ENCODE results near the gene SNAP47.

Gene SNAP47

GRCh38 chr1:227725046-227725445, 10.2 kb upstream of the SNAP47 start:
- Histone ChIP-seq H3K9ac (ENCODE audit: low read length in 2 of 2) (no peak overlapping the region), H3K9me3 (ENCODE audit: control insufficient read depth in 2 of 2, low read length in 2 of 2) (peaks cover 0 to 19% of the 10 kb centered on the region in 2 donors), H3K4me3 (ENCODE audit: low read length in 2 of 2) (no peak overlapping the region), H3K27me3 (ENCODE audit: control insufficient read depth in 1 of 2, insufficient read depth in 2 of 2, low read length in 2 of 2) (no peaks in the 10 kb centered on the region), H3K4me1 (ENCODE audit: control insufficient read depth, insufficient read depth, low read length) (peaks cover 18% of the 10 kb centered on the region), H3K27ac (ENCODE audit: low read length) (no peak overlapping the region), H3K36me3 (ENCODE audit: control insufficient read depth in 2 of 2, insufficient read depth in 2 of 2, low read length in 2 of 2) (no peaks in the 10 kb centered on the region)

GRCh38 chr1:227726318-227726717, 8.9 kb upstream of the SNAP47 start:
- H3K9me3 ChIP-seq (ENCODE audit: control insufficient read depth in 2 of 2, low read length in 2 of 2) = peaks cover 0 to 9% of the 10 kb centered on the region in 2 donors
- no peak overlapping the region for H3K9ac ChIP-seq (ENCODE audit: low read length in 2 of 2)
- no peak overlapping the region for H3K4me3 ChIP-seq (ENCODE audit: low read length in 2 of 2)
- H3K4me1 ChIP-seq (ENCODE audit: control insufficient read depth, insufficient read depth, low read length) = peaks cover 29% of the 10 kb centered on the region
- no peaks in the 10 kb centered on the region for H3K36me3 ChIP-seq (ENCODE audit: control insufficient read depth in 2 of 2, insufficient read depth in 2 of 2, low read length in 2 of 2)
- H3K27me3 ChIP-seq (ENCODE audit: control insufficient read depth in 1 of 2, insufficient read depth in 2 of 2, low read length in 2 of 2) = no peaks in the 10 kb centered on the region
- no peak overlapping the region for H3K27ac ChIP-seq (ENCODE audit: low read length)

GRCh38 chr1:227726924-227727599, 8.2 kb upstream of the SNAP47 start:
- no peak overlapping the region for H3K27ac ChIP-seq (ENCODE audit: low read length)
- no peak overlapping the region for H3K4me3 ChIP-seq (ENCODE audit: low read length in 2 of 2)
- H3K36me3 ChIP-seq (ENCODE audit: control insufficient read depth in 2 of 2, insufficient read depth in 2 of 2, low read length in 2 of 2) = peaks cover 5 to 6% of the 10 kb centered on the region in 2 donors
- H3K9ac ChIP-seq (ENCODE audit: low read length in 2 of 2) = no peak overlapping the region
- H3K27me3 ChIP-seq (ENCODE audit: control insufficient read depth in 1 of 2, insufficient read depth in 2 of 2, low read length in 2 of 2) = no peaks in the 10 kb centered on the region
- H3K4me1 ChIP-seq (ENCODE audit: control insufficient read depth, insufficient read depth, low read length) = peaks cover 29% of the 10 kb centered on the region
- H3K9me3 ChIP-seq (ENCODE audit: control insufficient read depth in 2 of 2, low read length in 2 of 2) = peaks cover 0 to 2% of the 10 kb centered on the region in 2 donors

- peak overlapping the region; percentile 63 to 74 for H3K9ac ChIP-seq (ENCODE audit: low read length in 2 of 2)
- H3K36me3 ChIP-seq (ENCODE audit: control insufficient read depth in 2 of 2, insufficient read depth in 2 of 2, low read length in 2 of 2) = peaks cover 15% of the 10 kb centered on the region in 2 donors
- H3K27ac ChIP-seq (ENCODE audit: low read length) = peak overlapping the region; percentile 64
- H3K4me1 ChIP-seq (ENCODE audit: control insufficient read depth, insufficient read depth, low read length) = peaks cover 32% of the 10 kb centered on the region
- no peaks in the 10 kb centered on the region for H3K27me3 ChIP-seq (ENCODE audit: control insufficient read depth in 1 of 2, insufficient read depth in 2 of 2, low read length in 2 of 2)
- no peaks in the 10 kb centered on the region for H3K9me3 ChIP-seq (ENCODE audit: control insufficient read depth in 2 of 2, low read length in 2 of 2)
- peak overlapping the region; percentile 81 to 85 for H3K4me3 ChIP-seq (ENCODE audit: low read length in 2 of 2)
Observed at GRCh38 chr1:227728059-227728891, 7.0 kb upstream of the SNAP47 start.

- Histone ChIP-seq H3K27me3 (ENCODE audit: control insufficient read depth in 1 of 2, insufficient read depth in 2 of 2, low read length in 2 of 2) (no peaks in the 10 kb centered on the region), H3K9ac (ENCODE audit: low read length in 2 of 2) (peak overlapping the region; percentile 58 to 74), H3K4me3 (ENCODE audit: low read length in 2 of 2) (peak overlapping the region; percentile 69 to 85), H3K36me3 (ENCODE audit: control insufficient read depth in 2 of 2, insufficient read depth in 2 of 2, low read length in 2 of 2) (peaks cover 15 to 16% of the 10 kb centered on the region in 2 donors), H3K9me3 (ENCODE audit: control insufficient read depth in 2 of 2, low read length in 2 of 2) (no peaks in the 10 kb centered on the region), H3K27ac (ENCODE audit: low read length) (peak overlapping the region; percentile 64), H3K4me1 (ENCODE audit: control insufficient read depth, insufficient read depth, low read length) (peaks cover 38% of the 10 kb centered on the region)
Observed at GRCh38 chr1:227728892-227729143, 6.4 kb upstream of the SNAP47 start.

- Histone ChIP-seq H3K4me3 (ENCODE audit: low read length in 2 of 2) (peak overlapping the region; percentile 69 to 85), H3K9ac (ENCODE audit: low read length in 2 of 2) (peak overlapping the region; percentile 58 to 74), H3K27me3 (ENCODE audit: control insufficient read depth in 1 of 2, insufficient read depth in 2 of 2, low read length in 2 of 2) (no peaks in the 10 kb centered on the region), H3K9me3 (ENCODE audit: control insufficient read depth in 2 of 2, low read length in 2 of 2) (no peaks in the 10 kb centered on the region), H3K36me3 (ENCODE audit: control insufficient read depth in 2 of 2, insufficient read depth in 2 of 2, low read length in 2 of 2) (peaks cover 15 to 16% of the 10 kb centered on the region in 2 donors), H3K27ac (ENCODE audit: low read length) (peak overlapping the region; percentile 64), H3K4me1 (ENCODE audit: control insufficient read depth, insufficient read depth, low read length) (peaks cover 43% of the 10 kb centered on the region)
Observed at GRCh38 chr1:227729144-227729880, 5.9 kb upstream of the SNAP47 start.

- Histone ChIP-seq H3K9ac (ENCODE audit: low read length in 2 of 2) (no peak overlapping the region), H3K27ac (ENCODE audit: low read length) (peak overlapping the region; percentile 64), H3K27me3 (ENCODE audit: control insufficient read depth in 1 of 2, insufficient read depth in 2 of 2, low read length in 2 of 2) (no peaks in the 10 kb centered on the region), H3K36me3 (ENCODE audit: control insufficient read depth in 2 of 2, insufficient read depth in 2 of 2, low read length in 2 of 2) (peaks cover 15 to 16% of the 10 kb centered on the region in 2 donors), H3K4me1 (ENCODE audit: control insufficient read depth, insufficient read depth, low read length) (peaks cover 50% of the 10 kb centered on the region), H3K9me3 (ENCODE audit: control insufficient read depth in 2 of 2, low read length in 2 of 2) (no peaks in the 10 kb centered on the region), H3K4me3 (ENCODE audit: low read length in 2 of 2) (peak overlapping the region in 1 of 2 donors; percentile 8)
Observed at GRCh38 chr1:227729881-227730629, 5.2 kb upstream of the SNAP47 start.

- Histone ChIP-seq H3K36me3 (ENCODE audit: control insufficient read depth in 2 of 2, insufficient read depth in 2 of 2, low read length in 2 of 2) (peaks cover 15 to 16% of the 10 kb centered on the region in 2 donors), H3K27me3 (ENCODE audit: control insufficient read depth in 1 of 2, insufficient read depth in 2 of 2, low read length in 2 of 2) (no peaks in the 10 kb centered on the region), H3K9me3 (ENCODE audit: control insufficient read depth in 2 of 2, low read length in 2 of 2) (no peaks in the 10 kb centered on the region), H3K4me1 (ENCODE audit: control insufficient read depth, insufficient read depth, low read length) (peaks cover 51% of the 10 kb centered on the region), H3K27ac (ENCODE audit: low read length) (peak overlapping the region; percentile 64), H3K4me3 (ENCODE audit: low read length in 2 of 2) (no peak overlapping the region), H3K9ac (ENCODE audit: low read length in 2 of 2) (no peak overlapping the region)
Observed at GRCh38 chr1:227730630-227731151, 4.5 kb upstream of the SNAP47 start.

GRCh38 chr1:227731241-227731677, 4.0 kb upstream of the SNAP47 start:
- H3K9me3 ChIP-seq (ENCODE audit: control insufficient read depth in 2 of 2, low read length in 2 of 2) = no peaks in the 10 kb centered on the region
- H3K9ac ChIP-seq (ENCODE audit: low read length in 2 of 2) = no peak overlapping the region
- no peaks in the 10 kb centered on the region for H3K27me3 ChIP-seq (ENCODE audit: control insufficient read depth in 1 of 2, insufficient read depth in 2 of 2, low read length in 2 of 2)
- H3K4me3 ChIP-seq (ENCODE audit: low read length in 2 of 2) = no peak overlapping the region
- H3K27ac ChIP-seq (ENCODE audit: low read length) = peak overlapping the region; percentile 64
- H3K36me3 ChIP-seq (ENCODE audit: control insufficient read depth in 2 of 2, insufficient read depth in 2 of 2, low read length in 2 of 2) = peaks cover 15 to 16% of the 10 kb centered on the region in 2 donors
- H3K4me1 ChIP-seq (ENCODE audit: control insufficient read depth, insufficient read depth, low read length) = peaks cover 56% of the 10 kb centered on the region
